IPS-18c (cell line): ENCODE results near the gene GRAMD2A.
"Not testable (repeated sequence)": the region's sequence is repeated elsewhere in the genome, so short reads cannot be mapped to it uniquely, and the experiment has no call there.

Source experiments
- H3K4me3 ChIP-seq: 2 replicates; pipeline ENCODE4 v1.7.0; 2013; ENCODE audit warnings: low read depth, mild to moderate bottlenecking, low read length, moderate library complexity; ENCODE audit not compliant: insufficient read depth
- H3K9me3 ChIP-seq: one replicate; pipeline ENCODE4 v1.6.1; 2013; ENCODE audit warnings: mild to moderate bottlenecking, low read length, moderate library complexity; ENCODE audit not compliant: control insufficient read depth, insufficient read depth

GRAMD2A gene

GRCh38 chr15:72175186-72176044, 22.2 kb downstream of the GRAMD2A start:
- Histone ChIP-seq H3K4me3 (no peak overlapping the region), H3K9me3 (no peaks in the 10 kb centered on the region)

DNA sequence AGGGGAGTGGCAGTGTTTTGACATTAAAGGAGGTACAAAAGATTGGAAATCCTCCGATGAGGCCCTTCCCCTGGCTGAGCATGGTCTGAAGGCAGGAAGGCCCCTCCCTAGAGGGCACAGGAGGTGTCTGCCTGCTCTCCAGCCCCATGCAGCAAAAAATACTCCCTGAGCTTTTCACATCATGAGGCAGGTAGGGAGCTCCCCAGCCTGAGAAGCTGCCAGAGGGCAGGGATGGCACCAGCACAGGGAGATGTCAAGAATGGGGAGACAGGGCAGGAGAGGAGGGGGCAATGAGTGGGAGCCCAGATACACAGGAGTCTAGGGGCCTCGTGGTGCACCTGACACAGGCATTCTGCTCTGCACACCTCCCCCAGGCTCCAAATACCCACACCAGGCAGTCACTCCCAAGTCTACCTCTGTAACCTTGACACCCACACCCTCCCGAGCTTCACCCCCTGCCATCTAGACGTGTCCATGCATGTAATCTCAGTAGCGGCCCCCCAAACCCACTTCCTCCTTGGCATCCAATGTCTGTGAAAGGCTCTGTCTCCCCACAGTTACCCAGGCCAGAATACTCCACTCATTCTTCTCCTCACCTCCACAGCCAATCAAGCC, 22.9 kb downstream of the GRAMD2A start:
- no peaks in the 10 kb centered on the region for H3K9me3 ChIP-seq
- no peak overlapping the region for H3K4me3 ChIP-seq

- Histone ChIP-seq H3K9me3 (no peaks in the 10 kb centered on the region), H3K4me3 (no peak overlapping the region)
Measured at GRCh38 chr15:72173864-72174550, 23.6 kb downstream of the GRAMD2A start.

DNA sequence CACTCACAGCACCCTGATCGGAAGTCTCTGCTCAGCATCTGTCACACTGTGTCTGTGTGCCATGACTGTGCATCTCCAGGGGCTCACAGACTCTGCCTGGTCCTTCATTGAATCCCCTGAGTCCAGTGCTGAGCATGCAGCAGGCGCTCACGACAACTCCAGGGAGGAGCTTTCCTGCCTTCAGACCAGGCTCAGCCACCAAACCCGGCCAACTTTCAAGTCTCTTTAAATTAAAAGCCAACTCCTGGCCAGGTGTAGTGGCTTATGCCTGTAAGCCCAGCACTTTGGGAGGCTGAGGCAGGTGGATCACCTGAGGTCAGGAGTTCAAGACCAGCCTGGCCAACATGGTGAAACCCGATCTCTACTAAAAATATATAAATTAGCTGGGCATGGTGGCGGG, 24.2 kb downstream of the GRAMD2A start:
- Histone ChIP-seq H3K4me3 (no peak overlapping the region), H3K9me3 (no peaks in the 10 kb centered on the region)

GRCh38 chr15:72172796-72173195, 24.8 kb downstream of the GRAMD2A start:
- Histone ChIP-seq H3K4me3 (no peak overlapping the region), H3K9me3 (no peaks in the 10 kb centered on the region)

- not testable (repeated sequence) for H3K4me3 ChIP-seq, H3K9me3 ChIP-seq
Measured at GRCh38 chr15:72171978-72172377, 25.6 kb downstream of the GRAMD2A start.

DNA sequence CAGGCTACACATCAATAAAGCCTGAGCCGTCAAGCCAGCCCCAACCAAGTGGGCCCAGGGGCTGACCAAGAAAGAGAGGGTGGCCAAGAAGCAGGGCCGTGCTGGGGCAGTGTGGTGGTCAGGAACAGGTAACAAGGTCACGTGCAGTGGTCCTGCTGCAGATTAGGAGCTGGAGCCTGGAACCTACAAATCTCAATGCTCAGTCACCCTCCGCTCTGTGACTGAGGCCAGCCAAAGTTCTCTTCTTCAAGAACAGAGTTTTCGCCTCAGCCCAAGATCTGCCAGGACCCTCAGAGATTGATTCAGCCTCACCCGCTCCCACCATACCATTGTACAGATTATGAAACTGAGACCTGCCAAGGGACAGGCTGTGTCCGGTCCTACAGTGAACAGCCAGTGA, 26.9 kb downstream of the GRAMD2A start:
- Histone ChIP-seq H3K9me3 (no peaks in the 10 kb centered on the region), H3K4me3 (no peak overlapping the region)

GRCh38 chr15:72169921-72170611, 27.5 kb downstream of the GRAMD2A start:
- no peak overlapping the region for H3K4me3 ChIP-seq
- H3K9me3 ChIP-seq: no peaks in the 10 kb centered on the region

DNA sequence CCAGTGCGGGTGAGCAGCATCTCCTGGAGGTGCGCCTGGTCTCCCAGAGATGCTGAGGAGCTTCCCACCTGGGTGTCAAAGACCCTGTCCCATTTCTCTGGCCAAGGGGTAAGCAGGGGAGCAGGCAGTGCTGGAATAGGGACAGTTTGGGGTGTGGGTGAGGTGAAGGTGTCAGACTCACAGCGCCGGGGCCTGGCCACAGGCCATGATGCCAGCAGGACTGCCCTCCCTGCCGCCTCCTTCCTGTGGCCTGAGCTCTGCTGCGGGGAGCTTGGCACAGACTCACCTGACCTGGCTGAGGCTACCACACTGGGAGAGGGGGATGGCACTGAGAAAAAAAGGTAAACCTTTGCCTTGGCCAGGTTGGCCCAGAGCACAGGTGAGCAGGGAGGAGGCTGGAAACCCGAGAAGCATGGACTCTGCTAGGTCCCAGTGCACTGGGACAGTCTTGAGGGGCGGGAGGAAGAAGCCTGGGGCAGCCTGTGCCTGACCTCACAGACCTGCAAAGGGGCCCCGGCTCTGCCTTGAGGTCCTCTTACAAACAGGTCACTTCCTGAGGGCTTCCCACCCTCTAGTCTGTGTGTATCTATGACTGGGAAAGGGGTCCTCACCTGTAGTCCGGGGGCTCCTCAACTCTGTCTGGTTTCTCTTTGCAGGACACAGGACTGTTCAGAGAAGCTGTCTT, 28.2 kb downstream of the GRAMD2A start:
- no peaks in the 10 kb centered on the region for H3K9me3 ChIP-seq
- H3K4me3 ChIP-seq: no peak overlapping the region

DNA sequence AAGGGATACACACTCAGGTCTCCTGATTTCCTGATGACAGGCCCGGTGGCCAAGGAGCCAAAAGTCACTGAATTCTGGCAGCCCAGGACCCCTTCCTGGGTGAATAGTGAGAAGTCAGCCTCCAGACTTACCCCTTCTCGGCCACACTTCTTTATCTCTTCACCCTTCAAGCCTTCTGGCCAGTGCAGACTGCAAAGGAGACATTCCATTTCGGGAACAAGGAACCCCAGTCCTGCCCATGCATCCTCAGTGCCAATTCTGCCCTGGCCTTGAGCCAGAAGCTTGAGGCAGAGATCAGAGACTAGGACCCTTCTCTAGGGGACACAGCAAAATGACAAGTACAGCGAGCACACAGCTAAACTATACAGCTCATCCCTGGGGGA, 28.8 kb downstream of the GRAMD2A start:
- no peaks in the 10 kb centered on the region for H3K9me3 ChIP-seq
- no peak overlapping the region for H3K4me3 ChIP-seq

DNA sequence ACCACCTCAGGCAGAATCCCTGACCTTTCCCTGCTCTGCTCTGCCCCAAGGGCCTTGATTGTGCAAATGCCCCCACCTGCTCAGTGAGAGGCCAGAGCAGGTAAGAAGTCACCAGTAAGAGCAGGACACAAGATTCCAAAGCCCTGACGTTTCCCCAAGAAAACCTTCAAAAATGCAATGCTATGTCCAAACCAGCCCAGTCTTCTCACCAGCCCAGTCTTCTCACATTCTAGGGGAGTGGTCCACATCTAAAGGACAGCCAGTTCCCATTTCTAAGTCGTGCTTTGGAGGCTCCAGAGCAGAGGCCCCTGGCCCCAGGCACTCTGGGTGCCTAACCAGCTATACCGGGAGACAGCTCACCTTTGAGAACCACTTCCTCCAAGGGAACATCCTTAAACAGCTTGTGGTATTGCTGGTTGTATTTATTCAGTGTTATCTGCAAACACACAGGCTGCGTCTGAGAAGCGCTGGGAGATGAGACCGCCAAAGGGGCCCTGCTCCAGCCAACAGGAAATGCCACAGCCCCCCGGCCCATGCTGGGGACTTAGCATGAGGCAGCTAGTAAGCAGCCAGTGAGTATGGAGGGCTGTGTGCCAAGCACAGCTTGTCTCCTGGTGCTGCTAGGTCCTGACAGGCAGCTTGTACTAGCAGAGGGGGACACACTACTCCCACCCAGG, 29.3 kb downstream of the GRAMD2A start:
- Histone ChIP-seq H3K4me3 (no peak overlapping the region), H3K9me3 (no peaks in the 10 kb centered on the region)

GRCh38 chr15:72167445-72167844, 30.1 kb downstream of the GRAMD2A start:
- H3K9me3 ChIP-seq: no peaks in the 10 kb centered on the region
- no peak overlapping the region for H3K4me3 ChIP-seq

GRCh38 chr15:72166716-72167417, 30.7 kb downstream of the GRAMD2A start:
- H3K4me3 ChIP-seq: no peak overlapping the region
- H3K9me3 ChIP-seq: no peaks in the 10 kb centered on the region

DNA sequence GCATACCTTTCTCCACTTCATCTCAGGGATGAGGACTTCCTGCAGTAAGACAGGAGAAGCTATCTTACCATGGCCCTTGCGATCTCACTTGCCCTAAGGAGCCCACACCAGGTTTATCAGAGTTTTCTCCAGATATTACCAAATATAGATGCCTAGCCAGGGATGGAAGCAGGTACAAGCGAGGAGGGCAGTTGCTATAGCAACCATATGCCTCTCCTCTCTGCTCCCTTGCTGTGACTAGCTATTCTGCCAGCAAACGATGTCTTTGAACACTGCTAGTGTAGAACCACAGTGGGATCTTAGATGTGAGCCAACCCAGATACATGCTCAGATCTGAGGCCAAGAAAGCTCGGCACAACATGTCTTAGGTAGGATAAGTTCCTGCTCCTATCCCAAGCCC, 33.9 kb downstream of the GRAMD2A start:
- H3K4me3 ChIP-seq: no peak overlapping the region
- no peaks in the 10 kb centered on the region for H3K9me3 ChIP-seq

DNA sequence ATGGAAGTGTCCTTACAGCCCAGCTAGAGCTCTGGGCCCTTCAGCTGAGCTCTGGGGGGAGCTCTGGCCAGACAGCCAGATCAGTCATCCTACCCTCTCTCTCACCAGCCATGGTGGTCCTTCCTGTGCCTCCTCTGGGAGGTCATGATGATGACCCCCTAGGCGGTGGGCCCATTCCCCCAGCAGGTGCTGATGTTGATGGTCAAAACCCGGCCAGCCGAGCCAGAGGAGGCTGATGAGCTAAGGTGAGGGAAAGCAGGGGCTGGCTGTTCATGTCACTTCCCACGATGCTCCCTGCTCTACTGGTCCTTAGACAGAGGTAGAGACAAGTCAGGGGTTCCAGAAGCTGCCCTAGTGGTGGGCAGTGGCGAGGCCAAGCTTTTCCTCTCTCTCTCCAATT, 35.0 kb downstream of the GRAMD2A start:
- Histone ChIP-seq H3K9me3 (no peaks in the 10 kb centered on the region), H3K4me3 (no peak overlapping the region)
